DMS53 treated with DMSO at 0.1 percent for 48 hours (cell line): ENCODE results near the gene PLAC1.

Experiments
- DNase-seq: peaks from one replicate; lab custom pipeline; 2025; ENCODE audit not compliant: unreplicated experiment; lab: John Stamatoyannopoulos, UW

The PLAC1 gene

GRCh38 chrX:134544513-134545151 is 113.6 kb downstream of the PLAC1 start:
- peak; percentile 11 for DNase-seq

DNA sequence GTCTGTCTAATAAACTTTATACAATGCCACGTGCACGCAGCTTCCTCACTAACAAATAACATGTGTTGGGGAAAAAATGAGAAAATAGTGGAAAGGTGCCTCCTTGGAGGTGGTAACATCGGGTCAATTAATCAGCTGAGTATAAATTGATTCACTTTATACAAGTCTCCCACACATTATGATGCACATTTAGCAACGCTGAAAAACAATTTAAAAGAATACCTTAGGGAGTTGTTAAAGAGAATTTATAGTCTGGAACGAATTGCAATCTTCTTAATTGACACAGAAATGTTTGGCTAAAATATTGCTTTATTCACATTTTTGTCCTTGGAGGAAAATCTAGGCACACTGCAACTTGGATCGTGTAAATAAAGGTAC is 114.1 kb downstream of the PLAC1 start:
- no peak for DNase-seq

DNA sequence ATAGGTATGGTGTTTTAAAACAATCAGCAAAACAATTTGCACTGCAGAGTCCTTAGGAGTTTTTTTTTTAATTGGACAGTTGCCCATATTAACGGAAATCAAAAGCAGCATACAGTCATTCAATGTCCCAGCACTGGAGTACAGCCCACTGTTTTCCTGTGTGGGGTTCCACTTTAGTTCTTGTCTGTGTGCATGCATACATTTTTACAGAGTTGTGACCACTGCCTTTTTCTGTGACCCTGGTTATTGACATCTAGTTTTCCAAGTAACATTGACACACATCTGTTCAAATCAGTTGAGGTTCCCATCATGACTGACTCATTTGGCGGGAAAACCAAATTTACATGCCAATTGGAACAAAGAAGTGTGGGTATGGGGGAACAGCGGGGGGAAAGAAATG is 115.0 kb downstream of the PLAC1 start:
- DNase-seq, result no peak

- DNase-seq, result no peak
Measured at GRCh38 chrX:134542485-134542884, 115.8 kb downstream of the PLAC1 start.

GRCh38 chrX:134541906-134542305 is 116.4 kb downstream of the PLAC1 start:
- no peak for DNase-seq

DNA sequence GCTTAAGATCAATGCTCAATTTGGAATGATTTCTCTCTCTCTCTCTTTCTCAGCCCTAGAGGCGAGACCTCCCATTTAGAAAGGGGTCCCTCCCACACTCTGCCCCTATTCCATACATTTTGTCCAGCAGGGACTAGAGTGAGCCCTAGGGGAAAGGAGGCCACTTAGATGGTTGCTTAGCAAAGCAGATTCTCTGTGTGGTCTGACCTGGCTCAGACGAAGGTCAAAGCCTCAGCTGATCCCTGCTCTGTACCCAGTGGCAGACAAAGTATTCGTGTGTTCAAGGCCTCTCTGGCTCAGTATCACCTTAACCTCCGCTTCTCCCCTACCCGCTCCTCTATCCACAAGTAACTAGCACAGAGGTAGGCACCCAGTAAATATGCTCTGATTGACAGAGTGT is 120.0 kb downstream of the PLAC1 start:
- no peak for DNase-seq

- no peak for DNase-seq
Measured at GRCh38 chrX:134537179-134537955, 120.9 kb downstream of the PLAC1 start.

GRCh38 chrX:134533952-134534351 is 124.3 kb downstream of the PLAC1 start:
- DNase-seq, result no peak

DNA sequence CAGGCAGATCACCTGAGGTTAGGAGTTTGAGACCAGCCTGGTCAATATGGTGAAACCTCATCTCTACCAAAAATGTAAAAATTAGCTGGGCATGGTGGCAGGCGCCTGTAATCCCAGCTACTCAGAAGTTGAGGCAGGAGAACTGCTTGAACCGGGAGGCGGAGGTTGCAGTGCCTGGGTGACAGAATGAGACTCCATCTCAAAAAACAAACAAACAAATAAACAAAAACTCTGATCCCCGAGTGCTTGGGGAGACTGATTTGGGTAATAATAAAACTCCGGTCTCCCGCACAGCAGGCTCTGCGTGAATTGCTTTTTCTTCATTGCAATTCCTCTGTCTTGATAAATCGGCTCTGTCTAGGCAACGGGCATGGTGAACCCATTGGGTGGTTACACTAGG is 124.9 kb downstream of the PLAC1 start:
- DNase-seq, result no peak

GRCh38 chrX:134530845-134531244 is 127.4 kb downstream of the PLAC1 start:
- DNase-seq, result no peak

DNA sequence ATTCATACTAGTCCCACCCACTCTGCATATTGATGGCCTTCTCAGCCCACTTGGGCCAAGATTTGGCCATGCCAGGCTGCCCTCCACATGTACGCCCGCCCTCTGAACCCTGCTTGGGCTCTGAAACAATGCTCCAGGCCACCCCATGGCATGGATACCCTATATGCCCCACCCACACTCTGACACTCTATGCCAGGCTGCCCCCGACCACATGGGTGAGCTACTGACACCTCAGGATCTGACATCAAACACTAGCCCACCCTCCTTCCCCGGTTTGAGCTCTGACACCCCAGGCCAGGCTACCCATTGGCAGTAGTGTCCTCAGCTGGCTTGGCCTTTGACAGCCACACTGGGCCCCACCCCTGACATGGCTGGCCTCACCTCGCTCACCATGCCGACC is 128.8 kb downstream of the PLAC1 start:
- DNase-seq, result no peak

GRCh38 chrX:134528960-134529359 is 129.3 kb downstream of the PLAC1 start:
- no peak for DNase-seq

- no peak for DNase-seq
Measured at GRCh38 chrX:134526399-134526798, 131.9 kb downstream of the PLAC1 start.

- no peak for DNase-seq
Measured at GRCh38 chrX:134525086-134525792, 133.0 kb downstream of the PLAC1 start.

- DNase-seq, result no peak
Measured at GRCh38 chrX:134524181-134524580, 134.1 kb downstream of the PLAC1 start.

DNA sequence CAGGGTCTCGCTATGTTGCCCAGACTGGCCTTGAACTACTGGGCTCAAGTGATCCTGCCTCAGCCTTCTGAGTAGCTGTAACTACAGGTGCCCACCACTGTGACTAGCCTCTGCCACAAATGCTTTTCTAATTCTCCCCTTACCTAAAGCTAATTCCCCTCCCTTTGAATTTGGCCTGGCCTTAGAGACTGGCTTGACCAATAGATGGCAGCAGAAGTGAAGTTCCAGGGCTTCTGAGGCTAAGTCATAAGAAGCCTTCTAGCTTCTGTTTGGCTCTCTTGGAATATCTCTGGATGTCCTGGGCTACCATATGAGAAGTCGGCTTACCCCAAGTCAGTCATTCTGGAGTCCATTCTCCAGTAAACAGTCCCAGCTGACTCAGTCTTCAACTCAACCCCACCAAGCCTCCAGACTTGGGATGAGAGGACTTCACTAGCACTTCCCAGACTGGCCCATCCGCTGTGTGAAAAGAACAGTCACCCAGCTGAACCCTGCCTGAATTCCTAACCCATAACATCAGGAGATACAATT is 137.3 kb downstream of the PLAC1 start:
- peak; percentile 54 for DNase-seq
